Esophagus squamous epithelium (tissue), 5 donors: ENCODE measurements around the gene KLHL29. TPM values are rescaled to one million over a fixed set of nuclear protein-coding genes. Genes with fewer than 3 reads are reported as not detected.

ENCODE experiments used
- DNase-seq: peaks from one replicate; lab custom pipeline; 2025; lab: John Stamatoyannopoulos, UW
- H3K27ac ChIP-seq, 4 donors: fragments of 200-600 bp; sonication (generic); one replicate each; pipeline ENCODE4 v1.5.1; 2016 to 2019; ENCODE audit warnings: mild to moderate bottlenecking in 1 of 4
- H3K27me3 ChIP-seq, 4 donors: fragments of 200-600 bp; sonication (generic); 1 replicate in 3 of 4; 2 replicates in 1 of 4; pipeline versions ENCODE4 v1.5.1 to v1.6.0; 2017 to 2021; ENCODE audit warnings: antibody characterized with exemption in 1 of 4
- H3K36me3 ChIP-seq, 3 donors: fragments of 200-600 bp; sonication (generic); one replicate each; pipeline ENCODE4 v1.5.1; 2016 to 2019
- H3K4me1 ChIP-seq, 3 donors: fragments of 200-600 bp; sonication (generic); one replicate each; pipeline ENCODE4 v1.5.1; 2017 to 2019
- H3K4me3 ChIP-seq, 4 donors: fragments of 200-600 bp; sonication (generic); 1 replicate in 3 of 4; 2 replicates in 1 of 4; pipeline ENCODE4 v1.5.1; 2016 to 2019; ENCODE audit warnings: mild to moderate bottlenecking in 2 of 4, moderate library complexity in 1 of 4
- H3K9me3 ChIP-seq, 3 donors: fragments of 200-600 bp; sonication (generic); one replicate each; pipeline ENCODE4 v1.5.1; 2016 to 2019
- POLR2A ChIP-seq, 4 donors: fragments of 450-650 bp; IDR thresholded peaks; one replicate each; pipeline ENCODE4 v1.6.1; 2017; ENCODE audit warnings: antibody characterized with exemption in 4 of 4, mild to moderate bottlenecking in 4 of 4, moderate library complexity in 3 of 4
- WGBS, 2 donors: methylation state at CpG; one replicate each; pipeline ENCODE4 v1.1.5; 2018; 5-methylcytosine and 5-hydroxymethylcytosine counted together
- intact Hi-C: fragments of 100-400 bp; cut with DNase I; formaldehyde crosslinking; loops from one replicate; pipeline ENCODE4 v1.15.0; 2022
- total RNA-seq, 4 donors: library from RNA; depleted of rRNA; stranded (reverse); fragments of >200 nt; gene quantifications; one replicate each; pipeline ENCODE4 v1.1.0, GENCODE V29; 2016
- TF ChIP-seq, protein P1 (sequence below), 6 experiments: fragments of 450-650 bp in 4 of 6; fragments of 200-600 bp in 2 of 6; sonication (generic) in 2 of 6; IDR thresholded peaks; one replicate each; pipeline ENCODE4 v1.5.1; 2016 to 2019; ENCODE audit warnings: antibody characterized with exemption in 6 of 6, mild to moderate bottlenecking in 4 of 6, moderate library complexity in 4 of 6
- donor health status: DM: yes; HTN: yes; CAD: no.

Gene KLHL29
- total RNA-seq, 4 donors from 2014 or later, result 3.4 to 11.8 (median 5.9) TPM

DNA sequence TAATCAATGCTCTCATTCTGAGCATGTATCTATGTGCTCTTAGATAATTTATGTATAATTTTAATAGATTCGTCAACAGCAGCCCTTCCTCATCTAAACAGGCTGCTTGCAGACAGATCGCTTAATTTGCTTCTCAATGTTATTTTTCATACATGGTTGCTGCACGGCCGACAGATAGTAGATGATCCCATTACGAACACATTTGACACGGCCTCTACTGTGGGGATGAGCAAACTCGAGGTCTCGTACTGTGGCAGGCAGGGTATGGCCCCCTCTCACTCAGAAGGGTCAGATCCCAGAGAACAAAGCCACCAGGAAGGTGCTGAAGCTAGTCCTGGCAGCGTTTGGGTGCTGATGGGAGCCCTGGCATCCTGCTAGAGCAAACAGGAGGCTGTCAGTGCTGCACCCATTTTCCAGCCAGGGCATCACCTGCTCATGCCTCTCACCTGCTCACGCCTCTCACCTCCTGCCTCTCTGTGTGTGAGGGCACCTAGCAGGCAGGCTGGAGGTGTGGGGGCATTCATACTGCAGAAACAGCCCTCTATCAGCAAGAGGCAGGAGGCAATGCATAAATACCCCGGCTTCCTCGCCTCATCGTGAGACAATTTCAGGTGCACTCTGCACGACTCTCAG is 80.0 kb downstream of the KLHL29 start:
- TF ChIP-seq, protein P1, sequence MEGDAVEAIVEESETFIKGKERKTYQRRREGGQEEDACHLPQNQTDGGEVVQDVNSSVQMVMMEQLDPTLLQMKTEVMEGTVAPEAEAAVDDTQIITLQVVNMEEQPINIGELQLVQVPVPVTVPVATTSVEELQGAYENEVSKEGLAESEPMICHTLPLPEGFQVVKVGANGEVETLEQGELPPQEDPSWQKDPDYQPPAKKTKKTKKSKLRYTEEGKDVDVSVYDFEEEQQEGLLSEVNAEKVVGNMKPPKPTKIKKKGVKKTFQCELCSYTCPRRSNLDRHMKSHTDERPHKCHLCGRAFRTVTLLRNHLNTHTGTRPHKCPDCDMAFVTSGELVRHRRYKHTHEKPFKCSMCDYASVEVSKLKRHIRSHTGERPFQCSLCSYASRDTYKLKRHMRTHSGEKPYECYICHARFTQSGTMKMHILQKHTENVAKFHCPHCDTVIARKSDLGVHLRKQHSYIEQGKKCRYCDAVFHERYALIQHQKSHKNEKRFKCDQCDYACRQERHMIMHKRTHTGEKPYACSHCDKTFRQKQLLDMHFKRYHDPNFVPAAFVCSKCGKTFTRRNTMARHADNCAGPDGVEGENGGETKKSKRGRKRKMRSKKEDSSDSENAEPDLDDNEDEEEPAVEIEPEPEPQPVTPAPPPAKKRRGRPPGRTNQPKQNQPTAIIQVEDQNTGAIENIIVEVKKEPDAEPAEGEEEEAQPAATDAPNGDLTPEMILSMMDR (IDR thresholded peaks at IDR 0.05), result no peak
- no peak for TF ChIP-seq POLR2A (IDR thresholded peaks at IDR 0.05)
- Histone ChIP-seq H3K27me3 (no peaks in the 10 kb centered on the region), H3K4me3 (no peak overlapping the region), H3K9me3 (no peaks in the 10 kb centered on the region), H3K27ac (peak overlapping the region in 1 of 4 donors; percentile 58), H3K36me3 (no peaks in the 10 kb centered on the region), H3K4me1 (no peaks in the 10 kb centered on the region)
- 87 to 88% methylated on average over 12 to 13 of the region's 14 CpGs for WGBS, 2 donors
- intact Hi-C loops, result no loop called here
- no peak for DNase-seq

GRCh38 chr2:23465936-23466335 is 81.0 kb downstream of the KLHL29 start:
- 68 to 80% methylated on average over 6 to 9 of the region's 9 CpGs for WGBS, 2 donors
- DNase-seq, result no peak
- Histone ChIP-seq H3K4me3 (no peak overlapping the region), H3K27ac (peak overlapping the region in 3 of 4 donors; percentile 26 to 65 (median 63)), H3K27me3 (no peaks in the 10 kb centered on the region), H3K4me1 (no peaks in the 10 kb centered on the region), H3K9me3 (no peaks in the 10 kb centered on the region), H3K36me3 (no peaks in the 10 kb centered on the region)
- intact Hi-C loops, result no loop called here
- TF ChIP-seq, protein P1 (IDR thresholded peaks at IDR 0.05), result no peak
- no peak for TF ChIP-seq POLR2A (IDR thresholded peaks at IDR 0.05)

GRCh38 chr2:23467618-23468017 is 82.6 kb downstream of the KLHL29 start:
- Histone ChIP-seq H3K27me3 (no peaks in the 10 kb centered on the region), H3K4me1 (no peaks in the 10 kb centered on the region), H3K9me3 (no peaks in the 10 kb centered on the region), H3K4me3 (no peak overlapping the region), H3K27ac (no peak overlapping the region), H3K36me3 (no peaks in the 10 kb centered on the region)
- no peak for TF ChIP-seq POLR2A (IDR thresholded peaks at IDR 0.05)
- TF ChIP-seq, protein P1 (IDR thresholded peaks at IDR 0.05), result no peak
- intact Hi-C loops, result no loop called here
- no peak for DNase-seq
- 94 to 95% methylated on average over 7 to 10 of the region's 10 CpGs for WGBS, 2 donors

GRCh38 chr2:23468474-23469141 is 83.6 kb downstream of the KLHL29 start:
- Histone ChIP-seq H3K27ac (no peak overlapping the region), H3K4me1 (no peaks in the 10 kb centered on the region), H3K9me3 (no peaks in the 10 kb centered on the region), H3K27me3 (no peaks in the 10 kb centered on the region), H3K4me3 (no peak overlapping the region), H3K36me3 (no peaks in the 10 kb centered on the region)
- DNase-seq, result no peak
- no peak for TF ChIP-seq POLR2A (IDR thresholded peaks at IDR 0.05)
- TF ChIP-seq, protein P1 (IDR thresholded peaks at IDR 0.05), result no peak
- 80 to 89% methylated on average over 10 to 12 of the region's 15 CpGs for WGBS, 2 donors
- intact Hi-C loops, result no loop called here

GRCh38 chr2:23469142-23469540 is 84.2 kb downstream of the KLHL29 start:
- H3K9me3 ChIP-seq, result no peaks in the 10 kb centered on the region
- no peak overlapping the region for H3K4me3 ChIP-seq
- no peak for DNase-seq
- H3K4me1 ChIP-seq, result no peaks in the 10 kb centered on the region
- no peaks in the 10 kb centered on the region for H3K36me3 ChIP-seq
- WGBS, 2 donors, result 92 to 98% methylated on average over 7 to 9 of the region's 10 CpGs
- intact Hi-C loops, result no loop called here
- H3K27me3 ChIP-seq, result no peaks in the 10 kb centered on the region
- TF ChIP-seq POLR2A (IDR thresholded peaks at IDR 0.05), result no peak
- TF ChIP-seq, protein P1 (IDR thresholded peaks at IDR 0.05), result no peak
- H3K27ac ChIP-seq, result no peak overlapping the region
